ENCODE measurements around the gene SLC32A1. TPM values are rescaled to one million over a fixed set of nuclear protein-coding genes. Genes with fewer than 3 reads are reported as not detected.

The SLC32A1 gene
- total RNA-seq, 1 experiment from 2014 or later: not detected

DNA sequence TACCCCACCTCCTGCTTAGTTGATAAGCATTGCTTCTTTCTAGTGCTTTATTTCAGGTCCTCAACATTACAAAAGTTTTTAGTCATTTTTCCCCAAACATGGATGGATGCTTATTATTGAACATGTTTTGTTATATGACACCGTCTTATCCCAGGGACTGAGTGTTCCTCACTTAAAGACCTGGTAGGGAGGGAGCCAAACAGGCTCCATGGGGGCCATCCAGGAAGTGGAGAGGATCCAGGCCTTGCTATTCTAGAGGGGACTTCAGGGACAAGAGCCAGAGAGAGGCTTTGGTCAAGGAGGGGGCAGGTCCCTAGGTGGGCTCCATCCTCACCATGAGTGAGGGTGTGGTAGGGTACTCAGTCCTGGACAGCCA lies 7.4 kb downstream of the SLC32A1 start (continued):
- TF ChIP-seq ZBTB33 (IDR thresholded peaks at IDR 0.05; ENCODE audit: extremely low read depth, insufficient replicate concordance, low read length) (no peak), EGR1 (IDR thresholded peaks at IDR 0.05; ENCODE audit: low read depth) (no peak)

- peaks cover 4 to 21% of the 10 kb centered on the region in 2 experiments; a peak in 3 of 4 replicates for H3K4me1 ChIP-seq (ENCODE audit: control insufficient read depth in 1 of 2, insufficient read depth in 2 of 2, low read length in 2 of 2)
Measured at GRCh38 chr20:38732981-38733380, 8.7 kb downstream of the SLC32A1 start.

DNA sequence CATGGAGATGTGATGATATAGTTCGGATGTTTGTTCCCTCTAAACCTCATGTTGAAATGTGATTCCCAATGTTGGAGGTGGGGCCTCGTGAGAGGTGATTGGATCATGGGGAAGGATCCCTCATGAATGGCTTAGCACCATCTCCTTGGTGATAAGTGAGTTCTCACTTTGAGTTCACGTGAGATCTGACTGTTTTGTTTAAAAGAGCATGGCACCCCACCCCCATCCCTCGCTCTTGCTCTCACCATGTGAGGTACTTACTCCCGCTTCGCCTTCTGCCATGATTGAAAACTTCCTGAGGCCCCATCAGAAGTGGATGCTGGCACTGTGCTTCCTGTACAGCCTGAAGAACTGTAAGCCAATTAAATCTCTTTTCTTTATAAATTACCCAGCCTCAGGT lies 10.9 kb downstream of the SLC32A1 start:
- Histone ChIP-seq H3K36me3 (ENCODE audit: control insufficient read depth in 1 of 2, insufficient read depth in 2 of 2, low read length in 2 of 2) (no peaks in the 10 kb centered on the region), H3K9me2 (ENCODE audit: insufficient read depth) (no peaks in the 10 kb centered on the region), H3K9me3 (ENCODE audit: control insufficient read depth in 1 of 2, insufficient read depth in 1 of 2, low read depth in 1 of 2, low read length in 2 of 2) (no peaks in the 10 kb centered on the region), H2AFZ (ENCODE audit: low read depth, low read length, poor library complexity, severe bottlenecking) (no peak overlapping the region), H3K9ac (ENCODE audit: low read length) (no peak overlapping the region), H4K20me1 (ENCODE audit: insufficient read depth) (no peaks in the 10 kb centered on the region), H3K27me3 (ENCODE audit: insufficient read depth, low read length) (no peaks in the 10 kb centered on the region), H3K27ac (ENCODE audit: low read depth, low read length) (no peak overlapping the region), H3K79me2 (ENCODE audit: insufficient read depth, low read length) (no peaks in the 10 kb centered on the region), H3K4me3 (replicated peaks in 1 of 2; ENCODE audit: low read depth in 1 of 2, low read length in 2 of 2) (no peak overlapping the region), H3K4me1 (ENCODE audit: control insufficient read depth in 1 of 2, insufficient read depth in 2 of 2, low read length in 2 of 2) (peaks cover 4 to 17% of the 10 kb centered on the region in 2 experiments; a peak in 3 of 4 replicates), H3K4me2 (ENCODE audit: low read length) (no peak overlapping the region)
- CTCF ChIA-PET: no interaction called here
- intact Hi-C loops (cut with micrococcal nuclease): no loop called here
- RAD21 ChIA-PET (ENCODE audit: low non-redundant PET in 1 of 2, low total read pairs in 2 of 2, uncharacterized antibody in 2 of 2, unreplicated experiment in 2 of 2): no interaction called here
- no TSS peak for BruUV-seq (replicated peaks)
- POLR2A ChIA-PET: no interaction called here
- ATAC-seq (no peak), DNase-seq (ENCODE audit: low read depth, low spot score) (no peak)
- TF ChIP-seq TCF7L2 (IDR thresholded peaks at IDR 0.05; ENCODE audit: borderline replicate concordance, extremely low read depth, insufficient read depth, insufficient read length): no peak
- no peak for TF ChIP-seq CBX3 (IDR thresholded peaks at IDR 0.05; ENCODE audit: low read depth)
- TF ChIP-seq EGR1 (IDR thresholded peaks at IDR 0.05; ENCODE audit: low read depth): no peak
- TF ChIP-seq EZH2 (IDR thresholded peaks at IDR 0.05): no peak
- TF ChIP-seq SRF (IDR thresholded peaks at IDR 0.05; ENCODE audit: low read depth): no peak
- TF ChIP-seq ZFX (IDR thresholded peaks at IDR 0.05): no peak
- TF ChIP-seq, protein P1, sequence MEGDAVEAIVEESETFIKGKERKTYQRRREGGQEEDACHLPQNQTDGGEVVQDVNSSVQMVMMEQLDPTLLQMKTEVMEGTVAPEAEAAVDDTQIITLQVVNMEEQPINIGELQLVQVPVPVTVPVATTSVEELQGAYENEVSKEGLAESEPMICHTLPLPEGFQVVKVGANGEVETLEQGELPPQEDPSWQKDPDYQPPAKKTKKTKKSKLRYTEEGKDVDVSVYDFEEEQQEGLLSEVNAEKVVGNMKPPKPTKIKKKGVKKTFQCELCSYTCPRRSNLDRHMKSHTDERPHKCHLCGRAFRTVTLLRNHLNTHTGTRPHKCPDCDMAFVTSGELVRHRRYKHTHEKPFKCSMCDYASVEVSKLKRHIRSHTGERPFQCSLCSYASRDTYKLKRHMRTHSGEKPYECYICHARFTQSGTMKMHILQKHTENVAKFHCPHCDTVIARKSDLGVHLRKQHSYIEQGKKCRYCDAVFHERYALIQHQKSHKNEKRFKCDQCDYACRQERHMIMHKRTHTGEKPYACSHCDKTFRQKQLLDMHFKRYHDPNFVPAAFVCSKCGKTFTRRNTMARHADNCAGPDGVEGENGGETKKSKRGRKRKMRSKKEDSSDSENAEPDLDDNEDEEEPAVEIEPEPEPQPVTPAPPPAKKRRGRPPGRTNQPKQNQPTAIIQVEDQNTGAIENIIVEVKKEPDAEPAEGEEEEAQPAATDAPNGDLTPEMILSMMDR (IDR thresholded peaks at IDR 0.05 in 2 of 3, conservative IDR thresholded peaks at IDR 0.05 in 1 of 3; ENCODE audit: borderline replicate concordance in 1 of 3, insufficient read depth in 1 of 3, low read depth in 2 of 3, low read length in 2 of 3): no peak
- no peak for TF ChIP-seq ZBTB33 (IDR thresholded peaks at IDR 0.05; ENCODE audit: extremely low read depth, insufficient replicate concordance, low read length)
- TF ChIP-seq, protein P2, sequence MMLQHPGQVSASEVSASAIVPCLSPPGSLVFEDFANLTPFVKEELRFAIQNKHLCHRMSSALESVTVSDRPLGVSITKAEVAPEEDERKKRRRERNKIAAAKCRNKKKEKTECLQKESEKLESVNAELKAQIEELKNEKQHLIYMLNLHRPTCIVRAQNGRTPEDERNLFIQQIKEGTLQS (IDR thresholded peaks at IDR 0.05): no peak

More at GRCh38 chr20:38732981-38733380, 8.7 kb downstream of the SLC32A1 start:
- CTCF ChIA-PET: no interaction called here
- Histone ChIP-seq H3K9me3 (ENCODE audit: control insufficient read depth in 1 of 2, insufficient read depth in 1 of 2, low read depth in 1 of 2, low read length in 2 of 2) (no peaks in the 10 kb centered on the region), H3K9me2 (ENCODE audit: insufficient read depth) (no peaks in the 10 kb centered on the region), H3K4me2 (ENCODE audit: low read length) (no peak overlapping the region), H3K79me2 (ENCODE audit: insufficient read depth, low read length) (no peaks in the 10 kb centered on the region), H4K20me1 (ENCODE audit: insufficient read depth) (no peaks in the 10 kb centered on the region), H3K27me3 (ENCODE audit: insufficient read depth, low read length) (no peaks in the 10 kb centered on the region), H3K9ac (ENCODE audit: low read length) (no peak overlapping the region), H3K27ac (ENCODE audit: low read depth, low read length) (no peak overlapping the region), H3K36me3 (ENCODE audit: control insufficient read depth in 1 of 2, insufficient read depth in 2 of 2, low read length in 2 of 2) (no peaks in the 10 kb centered on the region), H2AFZ (ENCODE audit: low read depth, low read length, poor library complexity, severe bottlenecking) (no peak overlapping the region), H3K4me3 (replicated peaks in 1 of 2; ENCODE audit: low read depth in 1 of 2, low read length in 2 of 2) (no peak overlapping the region)
- BruUV-seq (replicated peaks): no TSS peak
- POLR2A ChIA-PET: no interaction called here
- RAD21 ChIA-PET (ENCODE audit: low non-redundant PET in 1 of 2, low total read pairs in 2 of 2, uncharacterized antibody in 2 of 2, unreplicated experiment in 2 of 2): no interaction called here
- DNase-seq (ENCODE audit: low read depth, low spot score) (no peak), ATAC-seq (no peak)
- intact Hi-C loops (cut with micrococcal nuclease): loop anchor here (5.0 kb wide), 1 partner anchor 86 kb away; no protein-coding TSS in a partner anchor
- TF ChIP-seq EGR1 (IDR thresholded peaks at IDR 0.05; ENCODE audit: low read depth) (no peak), POLR2A (IDR thresholded peaks at IDR 0.05; ENCODE audit: borderline replicate concordance, extremely low read depth, insufficient read depth, insufficient read length) (no peak)
- TF ChIP-seq, protein P2 (IDR thresholded peaks at IDR 0.05): no peak
